ENCODE results near the gene DDX56. TPM values are rescaled to one million over a fixed set of nuclear protein-coding genes. Genes with fewer than 3 reads are reported as not detected.

DDX56 gene
- polyA plus RNA-seq, 6 donors from 2014 or later, result 26.9 to 50.8 (median 34.4) TPM

Other genes with a start within 250 kb of the DDX56 start
- not detected for gene CAMK2B, start 248.3 kb downstream of the DDX56 start, polyA plus RNA-seq (ENCODE audit: low read depth in 6 of 6)
- gene NUDCD3, start 83.2 kb downstream of the DDX56 start, polyA plus RNA-seq (ENCODE audit: low read depth in 6 of 6), result 10 to 100 TPM; 32.8 to 70.2 (median 64.4) TPM
- gene NPC1L1, start 32.6 kb downstream of the DDX56 start, polyA plus RNA-seq (ENCODE audit: low read depth in 6 of 6), result not detected
- 10 to 100 TPM; 54.8 to 82.0 (median 67.3) TPM for gene TMED4, start 8.3 kb upstream of the DDX56 start, polyA plus RNA-seq (ENCODE audit: low read depth in 6 of 6)
- 10 to 100 TPM in 5 of 6 donors, 1 to 10 TPM in 1; 9.5 to 21.6 (median 20.1) TPM for gene OGDH, start 32.7 kb upstream of the DDX56 start, polyA plus RNA-seq (ENCODE audit: low read depth in 6 of 6)
- 10 to 100 TPM in 5 of 6 donors, 1 to 10 TPM in 1; 5.8 to 22.8 (median 13.4) TPM for gene ZMIZ2, start 174.9 kb upstream of the DDX56 start, polyA plus RNA-seq (ENCODE audit: low read depth in 6 of 6)
- 1,000 to 10,000 TPM; 2,925 to 4,431 (median 4,097) TPM for gene PPIA, start 222.8 kb upstream of the DDX56 start, polyA plus RNA-seq (ENCODE audit: low read depth in 6 of 6)